GM21367 (cell line): ENCODE results near the gene NME9.

ENCODE experiments used
- ATAC-seq: cut with Tn5 transposase; IDR thresholded peaks from one replicate; pipeline ENCODE4 v1.9.1; 2021; ENCODE audit not compliant: unreplicated experiment

Gene NME9

GRCh38 chr3:138363322-138363721 lies 33.7 kb upstream of the NME9 start:
- no peak for ATAC-seq

- ATAC-seq, result no peak
Observed at GRCh38 chr3:138362538-138362937, 32.9 kb upstream of the NME9 start.

DNA sequence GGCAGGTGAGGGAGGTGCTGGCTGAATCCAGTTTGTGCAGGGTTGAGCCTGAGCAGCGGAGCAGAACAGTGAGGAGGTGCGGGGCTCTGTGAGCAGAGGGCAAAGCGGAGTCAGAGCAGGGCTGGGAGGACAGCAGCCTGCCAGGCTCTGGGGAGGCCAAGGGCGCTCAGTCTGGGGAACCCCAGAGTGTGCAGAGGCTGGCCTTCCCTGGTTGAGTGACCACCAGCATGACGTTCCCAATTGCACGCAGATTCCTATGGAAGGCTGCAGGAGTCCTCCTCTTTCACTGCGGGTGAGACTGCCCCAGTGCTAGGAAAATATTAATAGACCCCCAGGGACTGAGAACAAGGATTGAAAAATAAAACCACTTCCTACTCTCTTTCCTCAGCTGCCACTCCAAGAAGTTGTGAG lies 31.9 kb upstream of the NME9 start:
- no peak for ATAC-seq

GRCh38 chr3:138360869-138361525 lies 31.3 kb upstream of the NME9 start:
- ATAC-seq, result no peak

GRCh38 chr3:138359919-138360868 lies 30.5 kb upstream of the NME9 start:
- no peak for ATAC-seq

DNA sequence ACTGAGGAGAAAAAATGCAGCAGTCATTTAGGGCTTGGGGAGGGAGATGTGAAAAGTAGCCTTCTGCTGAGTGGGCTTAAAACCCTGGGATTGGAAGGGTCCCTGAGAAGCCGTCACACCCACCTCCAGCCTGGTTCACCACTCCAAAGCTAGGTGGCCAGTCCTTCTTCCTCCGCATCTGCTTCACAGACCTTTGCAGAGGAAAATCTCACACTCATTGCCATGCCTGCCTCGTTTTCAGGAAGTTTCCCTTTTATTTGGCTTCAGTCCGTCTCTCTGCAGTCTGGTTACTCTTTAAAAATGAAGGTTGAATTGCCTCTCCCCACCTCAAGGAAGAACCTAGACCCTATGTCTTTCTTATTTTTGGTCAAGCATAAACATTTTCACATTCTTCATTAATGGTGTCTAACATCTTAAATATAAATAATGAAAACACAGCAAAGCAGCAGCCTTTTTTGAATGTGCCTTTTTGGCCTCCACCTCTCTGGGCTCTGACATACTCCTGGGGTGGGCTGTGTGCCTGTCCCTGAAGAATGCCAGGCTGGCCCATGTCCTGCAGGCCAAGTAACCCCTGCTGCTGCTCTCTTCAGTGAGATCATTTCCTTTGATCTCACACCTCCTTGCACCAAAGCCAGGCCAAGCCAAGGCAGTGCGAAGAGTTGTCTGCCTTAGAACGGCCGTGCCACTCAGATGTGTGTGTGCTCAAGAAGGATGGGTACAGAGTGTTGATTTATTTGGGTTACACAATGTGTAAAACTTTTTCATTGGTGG lies 29.7 kb upstream of the NME9 start:
- ATAC-seq, result no peak

DNA sequence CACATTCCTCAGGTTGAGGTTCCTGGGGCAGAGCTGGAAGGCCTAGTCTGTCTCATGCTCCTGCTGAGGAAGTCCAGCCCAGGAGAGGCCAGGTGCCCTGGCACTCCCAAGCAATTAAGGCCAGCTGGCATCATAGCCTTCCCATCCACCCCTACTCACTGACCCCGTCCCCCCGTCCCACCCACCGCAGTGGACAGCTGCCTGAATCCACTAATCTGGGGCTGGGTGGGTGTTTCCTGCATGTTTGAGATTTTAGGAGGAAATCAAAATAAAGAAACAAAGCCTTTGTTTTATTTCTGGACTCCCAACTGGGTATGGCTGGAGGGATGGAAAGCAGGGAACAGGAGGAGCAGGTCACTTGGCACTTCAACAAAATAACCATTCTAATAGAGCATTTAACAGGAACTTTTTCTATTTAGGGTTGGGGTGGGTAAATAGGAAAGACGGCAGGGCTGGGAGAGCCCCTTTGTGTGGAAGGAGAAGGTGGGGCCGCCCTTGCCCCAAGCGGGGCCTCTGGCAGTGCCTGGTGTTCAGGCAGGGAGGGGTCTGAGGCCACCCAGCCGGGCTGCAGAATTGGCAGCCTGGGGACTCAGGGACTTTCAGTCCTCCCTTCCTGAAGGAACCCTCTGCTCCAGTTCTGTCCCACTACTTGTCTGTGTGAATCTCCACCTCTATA lies 27.2 kb upstream of the NME9 start:
- no peak for ATAC-seq

GRCh38 chr3:138355071-138355470 lies 25.4 kb upstream of the NME9 start:
- ATAC-seq, result no peak

GRCh38 chr3:138354376-138354775 lies 24.7 kb upstream of the NME9 start:
- no peak for ATAC-seq

DNA sequence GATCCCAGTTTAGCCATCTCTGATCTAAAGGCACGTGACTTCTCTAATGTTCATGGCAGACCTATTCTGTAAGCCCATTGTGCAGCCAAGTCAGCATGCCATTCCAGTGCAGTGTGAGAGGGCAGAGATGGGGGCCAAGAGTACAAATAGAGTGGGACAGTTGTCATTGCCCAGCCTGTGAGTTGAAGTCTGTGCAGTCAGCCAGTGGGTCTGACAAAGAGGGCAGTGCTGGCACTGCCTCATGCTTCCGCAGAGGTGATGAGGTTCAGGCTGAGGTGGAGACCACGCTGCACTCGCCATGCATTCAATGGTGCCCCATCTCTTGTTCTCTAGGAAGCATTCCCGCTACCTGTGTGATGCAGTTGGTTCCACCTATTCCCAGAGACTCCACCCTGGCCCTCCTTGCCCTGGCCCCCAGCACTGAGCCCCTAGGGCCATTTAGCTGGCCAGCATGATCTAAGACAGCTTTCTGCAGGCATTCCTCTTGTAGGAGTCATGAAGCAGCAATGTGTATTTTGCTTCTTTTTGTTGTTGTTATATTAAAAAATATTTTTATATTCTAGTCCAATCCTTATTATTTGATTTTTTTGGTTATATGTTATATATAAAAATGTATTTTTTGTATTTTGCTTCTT lies 22.4 kb upstream of the NME9 start:
- no peak for ATAC-seq

DNA sequence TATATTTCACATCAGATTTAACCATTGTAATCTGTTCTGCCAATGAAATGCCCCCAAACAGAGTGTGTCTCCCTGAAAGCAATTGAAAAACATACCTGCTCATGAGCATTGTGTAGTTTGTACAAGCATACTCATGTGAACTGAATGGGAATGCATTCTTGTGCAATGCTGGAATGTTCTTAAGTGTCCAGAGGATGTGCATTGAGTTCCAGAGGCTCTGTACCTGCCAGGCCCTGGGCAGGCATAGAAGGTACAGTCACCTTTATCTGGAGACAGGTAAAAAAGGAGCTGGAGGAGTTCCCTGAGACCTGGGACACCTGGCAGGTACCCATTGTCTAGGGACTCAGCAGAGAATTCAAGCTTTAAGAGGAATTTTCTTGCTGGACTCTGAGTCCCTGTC lies 21.5 kb upstream of the NME9 start:
- no peak for ATAC-seq

DNA sequence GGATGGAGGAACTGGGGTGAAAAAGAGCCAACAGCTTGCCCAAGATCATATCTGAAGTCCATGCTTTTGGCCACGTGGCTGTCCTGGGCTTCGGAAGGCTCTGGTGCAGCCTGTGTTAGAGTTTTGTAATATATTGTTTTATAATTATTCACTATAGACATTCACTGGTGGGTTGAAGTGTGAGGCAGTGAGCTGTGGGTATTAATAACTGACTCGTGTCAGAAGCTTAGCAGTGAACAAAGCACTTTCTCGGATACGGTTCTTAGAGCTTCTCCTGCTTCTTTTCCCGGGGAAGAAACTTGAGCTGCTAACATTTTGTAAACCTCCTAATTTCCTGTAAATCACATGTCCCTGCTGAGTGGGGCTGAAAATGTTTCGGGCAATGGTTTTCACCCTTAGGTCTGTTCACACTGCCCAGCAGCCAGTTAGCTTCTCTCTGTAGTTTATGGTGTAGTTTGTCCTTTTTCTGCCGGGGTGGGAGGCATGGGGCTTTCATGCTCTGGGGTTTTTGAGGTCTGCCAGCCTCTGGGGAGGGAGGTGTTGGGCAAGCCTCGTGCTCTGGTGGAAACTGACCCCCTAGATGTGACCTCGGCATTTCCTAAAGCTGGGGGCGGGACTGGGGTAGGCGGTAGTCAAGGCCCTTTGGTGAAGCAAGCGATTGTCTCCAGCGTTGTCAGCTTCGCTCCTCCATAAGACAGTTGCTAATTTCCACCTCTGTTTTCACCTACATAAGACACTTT lies 20.4 kb upstream of the NME9 start:
- ATAC-seq, result no peak

DNA sequence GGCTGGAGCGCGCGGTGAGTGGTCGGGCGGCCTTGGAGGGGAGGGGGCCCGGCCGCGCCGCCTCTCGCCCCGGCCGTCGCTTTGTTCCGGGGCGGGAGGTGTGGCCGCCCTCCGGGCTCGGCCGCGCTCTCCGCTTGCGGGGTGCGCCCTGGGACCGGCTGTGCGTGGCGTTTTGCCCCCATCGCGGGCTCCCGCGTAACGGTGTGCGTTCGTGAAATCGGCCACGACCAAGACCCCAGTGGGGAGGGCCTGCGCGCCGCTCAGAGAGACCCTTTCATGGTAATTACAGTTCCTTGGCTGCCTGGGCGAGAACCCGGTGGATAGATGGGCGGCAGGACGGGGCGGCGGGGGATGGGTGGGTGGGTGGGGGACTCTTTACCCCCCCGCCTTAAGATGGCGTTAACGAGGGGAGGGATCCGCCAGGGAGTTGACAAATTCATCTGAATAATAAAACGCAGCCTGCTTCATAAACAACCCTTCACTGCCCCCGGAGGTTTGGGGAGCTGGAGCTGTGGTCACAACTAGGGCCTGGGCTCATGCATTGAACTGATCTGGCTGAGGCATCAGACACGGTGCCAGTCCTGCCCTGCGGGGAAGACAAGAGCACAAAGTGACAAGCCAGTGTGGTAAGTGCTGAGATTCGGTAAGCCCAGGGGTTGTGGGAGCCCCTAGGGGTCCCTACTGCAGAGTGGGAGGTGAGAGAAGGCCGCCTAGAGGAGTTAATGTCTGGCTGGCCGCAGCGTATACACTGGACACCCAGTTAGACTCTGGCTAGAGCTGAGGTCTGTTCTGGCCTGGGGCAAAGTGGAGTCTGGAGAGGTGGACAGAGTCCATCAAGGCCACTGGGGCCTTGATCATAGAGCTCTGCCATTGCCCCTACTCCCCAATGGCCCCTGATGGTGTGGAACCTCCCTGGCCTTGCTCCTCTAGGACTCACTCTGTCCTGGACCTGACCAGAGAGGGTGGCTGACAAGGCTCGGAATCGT lies 19.4 kb upstream of the NME9 start:
- ATAC-seq, result no peak

DNA sequence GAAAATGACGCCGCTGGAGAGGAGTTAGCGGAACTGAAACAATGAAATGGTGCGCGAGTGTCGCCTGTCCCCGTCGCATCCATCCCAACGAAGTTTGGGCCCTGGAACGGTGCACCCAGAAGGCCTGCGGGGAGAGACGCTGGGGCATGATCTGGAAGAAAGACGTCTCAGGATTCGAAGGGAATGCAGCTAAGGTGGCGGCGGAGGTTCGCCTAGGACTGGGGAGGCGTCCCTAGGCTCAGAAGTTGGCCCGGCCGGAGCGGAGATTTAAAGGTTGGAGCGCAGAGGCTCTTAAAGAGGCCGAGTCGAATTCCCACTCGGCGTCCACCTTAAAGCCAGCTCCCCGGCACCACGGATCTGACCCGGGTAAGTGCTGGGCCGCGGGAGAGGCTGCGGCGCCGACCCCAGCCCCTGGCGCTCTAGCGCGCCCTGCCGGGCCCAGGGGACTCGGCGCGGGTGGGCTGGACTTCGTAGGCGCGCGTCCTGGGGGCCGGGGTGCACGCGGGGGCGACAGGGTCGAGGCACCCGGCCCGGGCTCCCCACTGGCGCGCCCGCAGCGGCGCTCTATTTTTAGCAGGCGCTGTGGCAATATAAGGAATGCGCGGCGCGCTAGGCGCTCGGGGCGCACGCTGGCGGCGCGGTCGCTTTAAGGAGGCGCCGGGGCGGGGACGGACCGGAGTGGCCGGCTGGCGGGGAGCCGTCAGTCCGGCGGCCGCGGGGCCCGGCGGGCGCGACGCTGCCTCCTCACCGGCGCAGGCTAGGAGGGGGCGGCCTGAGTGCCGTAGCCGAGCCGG lies 18.5 kb upstream of the NME9 start, which contains the start of gene MRAS:
MRAS (plus strand) TSS at position 620 of the 794 bp plus-strand sequence. CDS start 24,305 bp downstream, outside the sequence.
- no peak for ATAC-seq

- no peak for ATAC-seq
Observed at GRCh38 chr3:138344754-138345153, 15.1 kb upstream of the NME9 start.

DNA sequence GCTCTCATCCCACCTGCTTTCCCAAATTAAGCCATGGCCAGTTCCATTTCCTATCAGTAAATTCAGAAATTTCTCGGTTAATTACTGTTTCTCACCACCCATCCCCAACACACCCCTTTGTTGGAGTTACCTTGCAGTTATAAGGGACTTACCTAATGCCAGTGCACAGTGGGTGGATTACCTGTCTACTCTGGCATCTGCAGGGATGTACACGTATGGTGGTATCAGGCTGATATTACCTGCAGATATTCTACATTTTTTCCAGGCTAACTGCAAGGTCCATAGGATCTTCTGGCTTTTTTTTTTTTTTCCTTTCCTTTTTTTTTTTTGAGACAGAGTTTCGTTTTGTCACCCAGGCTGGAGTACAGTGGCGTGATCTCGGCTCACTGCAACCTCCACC lies 10.9 kb upstream of the NME9 start:
- ATAC-seq, result no peak

- ATAC-seq, result no peak
Observed at GRCh38 chr3:138338811-138339210, 9.2 kb upstream of the NME9 start.

- no peak for ATAC-seq
Observed at GRCh38 chr3:138338244-138338643, 8.6 kb upstream of the NME9 start.
